ENCODE results near the gene HDAC7.

- TF ChIP-seq ZNF8 (CRISPR knock-in tag; IDR thresholded peaks at IDR 0.05), result no peak
- TF ChIP-seq PATZ1 (CRISPR knock-in tag; IDR thresholded peaks at IDR 0.05; ENCODE audit: borderline replicate concordance), result no peak
- no peak for TF ChIP-seq ZFP3 (CRISPR knock-in tag; IDR thresholded peaks at IDR 0.05)
- TF ChIP-seq ZFP30 (CRISPR knock-in tag; IDR thresholded peaks at IDR 0.05), result no peak
- TF ChIP-seq OSR1 (CRISPR knock-in tag; IDR thresholded peaks at IDR 0.05), result no peak
- no peak for TF ChIP-seq CREB5 (CRISPR knock-in tag; IDR thresholded peaks at IDR 0.05; ENCODE audit: low read depth)
- no peak for TF ChIP-seq TOX (CRISPR knock-in tag; IDR thresholded peaks at IDR 0.05; ENCODE audit: borderline replicate concordance)
- no peak for TF ChIP-seq TCF4 (CRISPR knock-in tag; IDR thresholded peaks at IDR 0.05; ENCODE audit: borderline replicate concordance)
- TF ChIP-seq ZNF70 (CRISPR knock-in tag; IDR thresholded peaks at IDR 0.05), result no peak
- no peak for TF ChIP-seq ZNF565 (CRISPR knock-in tag; conservative IDR thresholded peaks at IDR 0.05; ENCODE audit: low read depth)
- TF ChIP-seq ESRRG (CRISPR knock-in tag; IDR thresholded peaks at IDR 0.05), result no peak
Observed at GRCh38 chr12:47744005-47744651, 75.6 kb downstream of the HDAC7 start.
